ENCODE measurements around the gene PALLD.

GRCh38 chr4:168822481-168822880 is 325.6 kb downstream of the PALLD start:
- TF ChIP-seq JUND (IDR thresholded peaks at IDR 0.05) (no peak), CTCF (IDR thresholded peaks at IDR 0.05 in 2 of 3, conservative IDR thresholded peaks at IDR 0.05 in 1 of 3; ENCODE audit: borderline replicate concordance in 1 of 3, insufficient read depth in 1 of 3, low read depth in 2 of 3, low read length in 2 of 3) (no peak), SIN3A (IDR thresholded peaks at IDR 0.05; ENCODE audit: low read depth) (no peak), POLR2A (IDR thresholded peaks at IDR 0.05; ENCODE audit: borderline replicate concordance, extremely low read depth, insufficient read depth, insufficient read length) (no peak), EZH2phosphoT487 (IDR thresholded peaks at IDR 0.05; ENCODE audit: borderline replicate concordance) (no peak), POLR2AphosphoS5 (IDR thresholded peaks at IDR 0.05; ENCODE audit: low read depth, low read length) (no peak), SP1 (IDR thresholded peaks at IDR 0.05; ENCODE audit: low read depth) (no peak)
